Ramos (cell line): ENCODE measurements around the gene RPL7A.
"Not testable (repeated sequence)": the region's sequence is repeated elsewhere in the genome, so short reads cannot be mapped to it uniquely, and the experiment has no call there.

Experiments
- in situ Hi-C: fragments of 300-500 bp; cut with MboI; formaldehyde crosslinking; loops from one replicate; pipeline ENCODE4 v1.14.3; 2022; ENCODE audit warnings: low sequenced_read_pairs; ENCODE audit not compliant: unreplicated experiment

Gene RPL7A

DNA sequence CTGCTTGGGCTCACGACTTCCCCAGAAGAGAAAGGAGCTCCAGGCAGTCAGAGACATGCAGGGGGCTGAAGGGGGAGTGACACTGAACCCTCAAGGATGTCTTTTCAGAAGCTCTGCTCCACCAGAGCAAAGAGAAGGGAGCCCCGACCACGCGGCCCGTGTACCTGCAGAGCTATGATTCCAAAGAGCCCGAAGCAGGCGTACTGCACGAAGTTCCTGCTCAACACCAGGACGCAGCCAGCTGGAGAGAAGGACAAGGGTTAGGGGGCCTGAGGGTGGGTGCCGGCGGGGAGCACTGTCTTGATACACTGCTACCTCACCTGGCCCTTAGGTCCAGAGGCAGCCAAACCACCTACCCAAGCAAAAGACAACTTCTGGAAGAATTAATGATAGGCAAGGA, 18.4 kb downstream of the RPL7A start:
- in situ Hi-C loops, result no loop called here

DNA sequence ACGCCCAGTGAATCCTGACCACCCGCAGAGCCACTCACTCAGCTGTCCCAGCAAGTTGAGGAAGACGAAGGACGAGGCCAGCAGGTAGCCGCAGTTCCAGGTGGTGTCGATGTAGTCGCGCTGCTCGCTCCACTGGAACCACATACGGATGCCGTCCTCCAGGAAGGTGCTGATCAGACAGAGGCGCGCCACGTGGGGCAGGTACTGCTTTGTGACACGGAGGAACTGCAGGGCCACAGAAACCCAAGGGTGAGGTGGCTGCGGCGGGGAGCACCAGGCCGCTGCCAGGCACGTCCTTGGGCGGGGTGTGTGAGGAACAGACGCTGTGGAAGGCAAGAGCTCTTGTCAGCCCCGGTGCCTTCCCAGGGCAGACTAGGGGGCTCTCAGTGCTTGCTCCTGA, 19.2 kb downstream of the RPL7A start:
- in situ Hi-C loops, result no loop called here

DNA sequence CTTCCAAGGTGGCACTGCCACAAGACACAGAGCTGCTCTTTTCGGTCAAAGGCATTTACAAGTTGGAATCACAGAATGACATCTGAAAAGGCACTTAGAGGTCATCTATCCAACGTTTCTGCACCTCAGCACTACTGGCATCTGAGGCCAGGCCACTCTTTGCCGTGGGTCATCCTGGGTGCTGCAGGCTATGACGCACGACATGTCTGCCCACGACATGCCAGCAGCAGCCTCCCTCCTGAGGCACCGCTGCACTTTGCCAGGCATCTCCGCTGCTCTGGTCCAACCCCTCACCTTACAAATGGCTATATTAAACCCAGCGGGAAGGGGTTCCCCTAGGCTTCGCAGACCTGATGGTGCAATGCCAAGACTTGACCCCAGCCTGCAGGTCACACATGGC, 19.8 kb downstream of the RPL7A start:
- in situ Hi-C loops, result no loop called here

DNA sequence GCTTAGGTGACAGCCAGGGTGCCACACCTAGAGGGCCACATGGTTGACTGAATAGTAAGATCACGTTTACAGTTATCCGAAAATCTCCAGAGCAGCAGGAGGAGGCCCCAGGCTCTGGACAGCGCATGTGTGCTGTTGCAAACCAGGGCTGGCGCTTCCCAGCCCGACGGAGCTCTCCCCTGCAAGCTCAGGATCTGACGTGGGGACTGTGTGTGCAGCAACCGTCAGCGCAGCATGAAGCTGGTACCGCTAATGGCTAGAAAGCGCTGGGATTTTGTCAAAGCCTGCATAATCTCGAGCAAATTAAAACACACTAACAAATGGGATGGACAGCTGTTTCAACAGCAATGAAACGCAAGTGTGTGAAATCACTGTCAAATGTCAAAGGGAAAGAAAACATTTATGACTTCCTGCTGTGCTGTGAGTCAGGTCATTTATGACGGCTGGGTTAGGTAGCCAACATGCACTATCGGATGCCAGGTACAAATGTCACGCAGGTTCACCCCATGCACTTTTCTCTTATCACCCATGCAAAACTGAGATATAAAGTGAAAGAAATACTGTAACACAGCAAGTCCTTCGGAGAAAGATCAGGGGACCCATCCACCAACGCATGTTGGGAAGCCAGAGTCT, 20.3 kb downstream of the RPL7A start:
- in situ Hi-C loops, result no loop called here

DNA sequence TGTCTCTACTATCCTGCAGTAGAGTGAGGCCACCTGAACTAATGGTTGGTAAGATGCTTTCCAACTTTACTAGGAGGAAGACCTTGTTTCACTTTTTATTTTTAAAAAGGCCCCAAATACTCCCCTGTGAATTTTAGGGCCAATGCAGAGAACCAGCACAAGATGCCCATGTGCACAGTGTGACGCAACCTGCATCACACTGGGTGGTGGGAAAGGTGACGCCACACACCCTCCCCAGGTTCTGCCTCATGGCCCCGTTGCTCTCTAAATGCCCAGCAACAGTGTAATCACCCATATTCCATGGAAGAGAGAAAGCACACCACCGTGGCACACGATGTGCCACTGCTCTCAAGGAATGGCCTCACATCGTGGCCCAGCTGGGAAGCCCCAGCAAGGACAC, 21.4 kb downstream of the RPL7A start:
- in situ Hi-C loops, result no loop called here

DNA sequence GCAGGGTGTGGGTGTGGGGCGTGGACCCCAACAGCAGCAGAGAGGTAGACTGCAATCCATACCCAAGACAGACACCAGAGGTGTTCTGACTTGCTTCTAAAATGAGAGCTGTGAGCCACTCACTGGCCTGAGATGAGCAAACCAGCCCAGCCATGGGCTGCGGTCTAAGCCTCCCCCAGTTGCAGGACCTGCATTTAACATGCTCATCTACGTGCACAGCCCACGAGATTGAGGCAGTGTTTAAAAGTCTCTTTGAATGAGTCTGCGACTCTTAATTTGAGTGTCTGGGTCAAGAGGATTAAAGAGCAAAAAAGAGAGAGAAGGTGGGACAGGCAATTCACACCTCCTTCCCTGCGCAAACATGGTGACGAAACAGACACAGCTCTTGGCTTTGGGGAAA, 21.9 kb downstream of the RPL7A start:
- in situ Hi-C loops, result no loop called here

DNA sequence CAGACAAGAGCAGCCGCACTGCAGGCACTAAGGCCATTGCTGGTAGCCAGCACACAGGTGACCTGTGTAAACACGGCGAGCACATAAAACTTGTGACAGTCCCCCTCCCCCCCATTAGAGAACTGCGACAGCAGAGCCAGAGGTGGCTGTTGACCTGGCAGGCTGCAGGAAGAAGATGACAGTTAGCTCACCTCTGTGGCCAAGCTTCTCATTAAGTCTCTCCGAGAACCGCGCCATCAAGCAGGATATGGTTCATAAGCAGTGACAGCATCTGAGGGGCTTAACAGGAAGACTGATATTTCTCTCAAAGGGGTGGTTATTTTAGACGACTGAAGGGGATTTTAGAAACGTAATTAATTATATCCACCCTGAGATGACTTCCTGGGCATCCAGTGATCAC, 22.7 kb downstream of the RPL7A start:
- in situ Hi-C loops, result no loop called here

DNA sequence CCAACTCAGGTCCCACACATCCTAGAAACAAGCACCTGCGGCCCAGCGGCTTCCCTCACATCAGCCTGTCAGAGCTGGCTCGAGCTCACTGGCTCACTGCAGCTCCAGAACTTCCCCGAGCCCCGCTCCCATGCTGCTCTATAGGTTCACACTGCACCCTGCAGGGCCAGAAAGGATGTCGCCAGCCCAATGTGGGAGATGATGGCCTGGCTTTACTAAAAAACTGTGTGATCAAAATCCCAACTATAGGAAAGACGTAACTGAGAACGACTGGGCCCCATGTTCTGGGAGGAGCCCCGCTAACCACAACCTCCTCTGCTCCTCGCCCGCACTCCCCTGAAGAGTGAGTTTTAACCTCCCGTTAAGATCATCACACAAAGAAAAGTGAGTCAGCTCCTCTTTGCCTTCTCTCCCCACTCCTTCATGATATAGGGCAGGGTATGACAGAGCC, 23.3 kb downstream of the RPL7A start:
- in situ Hi-C loops, result no loop called here

DNA sequence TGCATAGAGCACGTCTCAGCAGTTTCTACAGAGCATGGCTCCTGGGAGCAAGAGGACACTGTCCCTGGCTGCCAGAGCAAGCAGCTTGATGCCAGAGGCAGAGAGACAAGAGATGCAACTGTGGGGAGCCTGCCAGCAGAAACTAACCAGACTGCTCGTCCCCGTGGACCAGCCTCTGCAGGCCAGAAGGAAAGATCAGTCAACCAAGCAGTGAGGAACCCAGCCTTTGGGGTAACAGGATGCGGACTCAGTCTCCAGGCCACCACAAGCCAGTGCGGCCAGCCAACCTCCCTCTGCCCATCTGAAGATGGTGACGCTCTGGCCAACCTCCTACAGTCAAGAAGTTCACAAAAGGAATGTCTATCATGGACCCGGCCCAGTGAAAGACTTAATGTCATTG, 24.1 kb downstream of the RPL7A start:
- in situ Hi-C loops, result no loop called here

DNA sequence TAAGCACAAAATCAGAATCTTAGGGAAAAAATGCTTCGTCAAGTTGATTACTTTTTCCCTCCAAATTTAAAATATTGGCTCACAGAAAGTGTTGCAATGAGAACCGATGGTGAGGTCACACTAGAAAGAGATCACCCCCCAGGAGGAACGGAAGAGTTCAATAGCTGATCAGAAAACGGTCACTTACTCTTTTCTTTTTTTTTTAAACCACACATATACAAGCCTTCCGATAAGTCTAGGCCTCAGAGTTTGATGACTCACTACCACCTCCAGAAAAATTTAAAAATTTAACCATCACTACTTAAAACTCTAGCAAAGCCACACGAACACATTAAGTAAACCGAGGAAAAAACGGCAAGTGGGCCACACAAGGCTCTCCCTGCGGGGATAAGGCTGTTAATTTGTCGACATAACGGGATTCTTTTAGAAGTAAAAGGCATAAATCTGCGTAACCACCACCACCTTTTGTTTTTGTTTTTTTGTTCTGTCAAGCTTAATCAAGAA, 26.6 kb downstream of the RPL7A start:
- in situ Hi-C loops, result no loop called here

DNA sequence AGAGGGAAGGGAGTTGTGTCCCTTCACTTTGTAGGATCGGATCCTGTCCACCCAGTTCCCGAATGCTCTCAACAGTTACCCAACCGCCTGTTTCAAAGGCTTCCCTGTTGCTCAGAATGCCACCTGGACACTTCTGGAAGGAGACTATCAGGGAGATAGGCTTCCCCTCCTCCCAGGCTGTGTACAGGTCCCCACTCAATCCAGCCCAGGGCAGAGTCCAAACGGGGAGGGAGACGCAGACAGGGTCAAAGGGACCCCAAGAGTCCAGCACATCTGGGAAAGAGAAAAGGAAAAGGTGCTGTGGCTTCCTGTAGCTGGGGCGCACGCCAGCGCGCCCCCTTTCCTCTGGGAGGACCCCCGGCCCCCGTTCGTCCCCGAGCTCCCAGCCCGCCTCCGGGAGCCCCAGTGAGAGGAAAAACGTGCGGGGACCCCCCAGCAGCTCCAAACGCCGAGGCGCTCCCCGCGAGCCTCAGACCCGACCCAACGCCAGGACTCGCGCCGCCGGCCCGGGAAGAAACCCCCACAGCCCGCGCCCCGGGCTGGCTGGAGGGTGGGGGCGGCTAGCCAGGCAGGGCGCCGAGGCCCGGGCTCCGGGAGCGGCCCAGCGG, 27.2 kb downstream of the RPL7A start:
- in situ Hi-C loops, result no loop called here

DNA sequence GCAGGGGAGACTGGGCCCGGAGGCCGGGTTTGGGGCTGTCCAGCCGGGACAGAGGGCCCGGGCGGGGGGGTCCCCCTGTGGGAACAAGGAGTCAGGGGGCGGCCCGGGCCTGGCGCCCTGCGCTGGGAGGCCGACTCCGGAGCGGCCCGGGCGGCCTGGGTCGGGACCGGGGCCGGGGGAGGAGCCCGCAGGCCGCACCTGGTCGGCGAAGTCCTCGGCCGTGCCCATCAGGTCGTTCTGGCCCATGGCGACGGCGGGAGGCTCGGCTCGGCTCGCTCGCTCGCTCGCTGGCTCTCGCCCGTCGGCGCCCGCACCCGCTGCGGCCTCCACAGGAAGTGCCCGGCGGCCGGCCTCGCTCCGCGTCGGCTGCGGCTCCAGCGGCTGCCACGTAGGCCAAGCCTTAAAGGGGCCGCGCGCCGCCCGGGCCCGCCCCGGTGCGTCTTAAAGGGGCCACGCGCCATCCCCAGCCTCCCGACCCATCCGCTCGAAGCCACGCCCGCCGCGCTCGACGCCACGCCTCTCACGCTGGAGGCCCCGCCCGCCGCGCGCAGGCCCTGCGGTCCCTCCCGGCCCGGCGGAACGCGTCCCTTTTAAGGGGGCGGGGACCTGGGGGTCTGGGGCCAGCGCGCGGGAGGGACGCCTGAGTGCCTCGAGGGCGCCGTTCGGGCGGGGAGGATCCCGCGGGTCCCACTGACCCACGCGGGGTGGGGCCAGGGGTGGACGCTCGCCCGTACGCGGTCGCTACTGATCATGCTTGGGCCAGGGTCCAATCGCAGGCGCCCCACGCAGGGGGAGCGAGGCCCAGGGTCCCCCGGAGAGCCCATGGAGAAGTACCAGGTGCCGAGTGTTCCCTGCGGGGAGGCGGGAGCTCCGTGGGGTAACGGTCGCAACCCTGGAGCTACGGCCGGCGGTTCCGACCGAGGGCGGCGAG, 28.0 kb downstream of the RPL7A start, which contains the start of the genes STKLD1 and SURF4:
Gene STKLD1, plus strand, starts transcription at position 643 of the 931 bp plus-strand sequence. Its CDS starts 108 bp downstream, at position 751.
Gene SURF4, minus strand, starts transcription at position 337 of the 931 bp plus-strand sequence. Its CDS starts 91 bp downstream, at position 246.
- in situ Hi-C loops, result no loop called here

DNA sequence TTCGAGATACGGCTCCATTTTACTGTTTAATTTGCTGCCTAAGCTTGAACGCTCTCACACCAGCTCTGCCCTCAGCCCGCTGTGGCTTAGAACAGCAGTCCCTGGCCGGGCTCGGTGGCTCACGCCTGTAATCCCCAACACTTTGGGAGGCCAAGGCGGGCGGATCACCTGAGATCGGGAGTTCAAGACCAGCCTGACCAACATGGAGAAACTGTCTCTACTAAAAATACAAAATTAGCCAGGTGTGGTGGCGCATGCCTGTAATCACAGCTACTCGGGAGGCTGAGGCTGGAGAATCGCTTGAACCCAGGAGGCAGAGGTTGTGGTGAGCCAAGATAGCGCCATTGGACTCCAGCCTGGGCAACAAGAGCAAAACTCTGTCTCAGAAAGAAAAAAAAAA, 29.3 kb downstream of the RPL7A start:
- in situ Hi-C loops, result not testable (repeated sequence)

DNA sequence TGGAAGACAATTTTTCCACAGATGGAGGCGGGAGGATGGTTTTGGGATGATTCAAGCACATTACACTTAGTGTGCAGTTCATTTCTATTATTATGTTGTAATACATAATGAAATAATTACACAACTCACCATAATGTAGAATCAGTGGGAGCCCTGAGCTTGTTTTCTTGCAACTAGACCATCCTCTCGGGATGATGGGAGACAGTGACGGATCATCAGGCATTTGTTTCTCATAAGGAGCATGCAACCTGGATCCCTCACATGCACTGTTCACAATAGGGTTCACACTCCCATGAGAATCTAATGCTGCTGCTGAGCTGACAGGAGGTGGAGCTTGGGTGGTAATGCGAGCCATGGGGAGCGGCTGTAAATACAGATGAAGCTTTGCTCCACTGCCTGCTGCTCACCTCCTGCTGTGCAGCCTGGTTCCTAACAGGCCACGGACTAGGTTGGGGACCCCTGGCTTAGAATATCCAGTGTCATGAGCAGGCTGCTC, 29.8 kb downstream of the RPL7A start:
- in situ Hi-C loops, result no loop called here

DNA sequence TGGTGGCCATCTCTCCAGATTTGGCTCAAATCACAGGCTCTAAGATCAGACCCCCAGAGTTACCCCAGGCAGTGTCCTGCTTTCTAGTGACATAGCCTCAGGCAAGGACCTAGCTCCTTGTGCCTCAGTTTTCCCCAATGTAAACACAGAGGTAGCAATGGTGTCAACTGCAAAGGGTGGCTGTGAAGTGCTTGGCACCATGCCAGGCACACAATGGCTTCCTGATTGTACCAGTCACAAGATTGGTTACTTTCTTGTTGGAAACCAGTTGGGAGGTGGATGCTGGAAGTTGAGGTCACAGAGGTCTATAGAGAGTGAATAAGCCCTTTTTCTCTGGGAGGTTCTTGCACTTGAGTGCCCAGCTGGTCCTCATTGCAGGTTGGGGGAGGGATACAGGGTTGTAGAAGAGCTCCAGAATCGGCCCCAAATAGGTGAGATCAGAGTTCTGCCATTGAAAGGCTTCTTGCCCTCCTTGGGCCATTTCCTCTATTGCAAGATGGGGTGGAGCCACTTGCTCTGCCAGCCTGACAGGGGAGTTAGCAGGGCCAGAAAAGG, 30.5 kb downstream of the RPL7A start:
- in situ Hi-C loops, result no loop called here

DNA sequence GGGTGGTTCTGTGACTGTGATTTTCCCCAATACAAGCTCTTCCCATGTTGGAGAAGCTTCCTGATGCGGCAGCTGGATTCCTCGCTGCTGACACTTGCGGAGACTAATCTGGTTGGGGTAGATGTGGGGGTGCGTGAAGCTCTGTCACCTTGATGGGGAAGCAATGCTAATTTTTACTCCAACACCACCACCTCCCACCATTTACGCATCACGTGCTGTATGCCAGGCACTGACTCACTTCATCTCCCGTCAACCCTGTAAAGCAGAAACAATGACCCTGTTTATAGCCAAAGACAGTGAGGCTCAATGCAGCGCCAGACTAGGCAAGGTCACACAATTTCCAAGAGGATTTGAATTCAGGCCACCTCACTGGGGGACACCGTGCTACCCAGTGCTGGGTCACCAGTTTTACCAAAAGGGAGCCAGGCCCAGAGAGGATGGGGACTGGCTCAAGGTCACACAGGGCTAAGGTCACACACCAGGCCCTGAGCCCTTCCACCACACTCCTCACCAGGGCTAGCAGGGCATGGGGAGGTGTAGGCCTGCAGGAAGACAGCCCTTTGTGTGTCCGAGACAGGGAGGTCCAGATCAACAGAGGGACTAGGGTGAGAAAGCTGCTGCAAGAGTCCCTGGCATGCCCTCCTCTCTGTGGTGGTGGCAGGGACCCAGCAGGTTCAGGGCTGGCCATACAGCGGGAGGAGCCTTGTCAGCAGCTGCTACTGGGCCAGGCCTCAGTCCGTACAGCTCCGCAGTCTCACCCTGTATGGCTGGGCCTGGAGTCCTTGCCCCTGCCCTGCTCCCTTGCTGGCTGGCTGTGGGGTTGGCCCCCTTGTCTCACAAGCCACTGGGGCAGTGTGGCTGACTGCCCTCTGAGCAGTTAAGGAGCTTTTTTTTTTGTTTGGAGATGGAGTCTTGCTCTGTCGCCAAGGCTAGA, 31.4 kb downstream of the RPL7A start:
- in situ Hi-C loops, result no loop called here

DNA sequence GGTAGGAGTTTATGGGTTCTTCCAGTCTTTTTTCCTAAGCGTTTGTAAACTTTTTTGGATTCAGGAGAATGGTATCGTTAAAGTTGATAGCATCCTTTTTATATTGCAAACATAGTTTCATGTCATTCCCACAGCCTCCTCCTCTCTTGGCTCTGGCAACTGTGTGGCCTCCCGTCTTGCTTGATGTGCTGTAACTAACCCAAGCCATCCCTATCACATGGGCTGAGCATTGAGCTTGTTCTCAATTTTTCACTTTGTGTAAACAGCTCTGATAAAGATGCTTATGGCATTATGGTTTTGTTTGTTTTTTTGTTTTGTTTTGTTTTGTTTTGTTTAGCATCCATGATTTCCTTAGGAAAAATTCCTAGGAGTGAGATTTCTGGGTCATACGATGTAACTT, 32.7 kb downstream of the RPL7A start:
- in situ Hi-C loops, result no loop called here

DNA sequence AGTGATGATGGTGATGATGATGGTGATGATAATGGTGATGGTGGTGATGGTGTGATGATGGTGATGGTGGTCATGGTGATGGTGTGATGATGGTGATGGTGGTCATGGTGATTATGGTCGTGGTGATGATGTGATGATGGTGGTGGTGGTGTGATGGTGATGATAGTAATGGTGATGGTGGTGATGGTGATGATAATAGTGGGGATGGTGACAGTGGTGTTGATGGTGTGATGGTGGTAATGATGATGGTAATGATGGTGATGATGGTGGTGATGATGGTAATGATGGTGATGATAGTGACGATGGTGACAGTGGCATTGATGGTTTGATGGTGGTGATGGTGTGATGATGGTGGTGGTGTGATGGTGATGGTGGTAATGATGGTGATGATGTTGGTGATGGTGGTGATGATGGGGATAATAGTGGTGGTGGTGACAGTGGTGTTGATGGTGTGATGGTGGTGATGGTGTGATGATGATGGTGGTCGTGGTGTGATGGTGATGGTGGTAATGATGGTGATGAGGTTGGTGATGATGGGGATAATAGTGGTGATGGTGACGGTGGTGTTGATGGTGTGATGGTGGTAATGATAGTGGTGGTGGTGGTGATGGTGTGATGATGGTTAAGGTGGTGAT, 34.6 kb downstream of the RPL7A start:
- in situ Hi-C loops, result no loop called here

DNA sequence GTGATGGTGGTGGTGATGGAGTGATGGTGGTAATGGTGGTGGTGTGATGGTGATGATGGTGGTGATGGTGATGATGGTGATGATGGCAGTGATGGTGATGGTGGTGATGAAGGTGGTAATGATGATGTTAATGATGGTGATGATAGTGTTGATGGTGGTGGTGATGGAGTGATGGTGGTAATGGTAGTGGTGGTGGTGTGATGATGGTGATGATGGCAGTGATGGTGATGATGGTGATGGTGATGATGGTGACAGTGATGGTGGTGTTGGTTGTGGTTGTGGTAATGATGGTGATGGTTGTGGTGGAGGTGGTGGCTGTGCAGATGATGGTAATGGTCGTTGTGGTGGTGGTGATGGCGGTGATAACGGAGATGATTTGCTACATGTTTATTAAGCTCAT, 35.4 kb downstream of the RPL7A start:
- in situ Hi-C loops, result no loop called here
